H9 (cell line): ENCODE data around the gene PKP3. TPM values are rescaled to one million over a fixed set of nuclear protein-coding genes. Genes with fewer than 3 reads are reported as not detected.

Experiments used
- DNase-seq: peaks from one replicate; pipeline ENCODE4 v3.0.0-alpha.2; 2017
- H2AFZ ChIP-seq: one replicate; pipeline ENCODE4 v1.6.1; 2013; ENCODE audit warnings: mild to moderate bottlenecking, low read length, control low read depth, moderate library complexity
- H2AK5ac ChIP-seq: 2 replicates; pipeline ENCODE4 v1.6.1; 2013; ENCODE audit warnings: low read length, control low read depth, mixed read lengths; ENCODE audit not compliant: insufficient read length
- H2BK120ac ChIP-seq: one replicate; pipeline ENCODE4 v1.6.1; 2013; ENCODE audit warnings: low read depth, mild to moderate bottlenecking, low read length, control low read depth, inconsistent platforms; ENCODE audit not compliant: poor library complexity, severe bottlenecking
- H2BK12ac ChIP-seq: 2 replicates; pipeline ENCODE4 v1.6.1; 2013; ENCODE audit warnings: low read length, control low read depth, mixed read lengths, low read depth; ENCODE audit not compliant: insufficient read length
- H2BK15ac ChIP-seq: 2 replicates; pipeline ENCODE4 v1.6.1; 2013; ENCODE audit warnings: low read depth, low read length, control low read depth
- H2BK20ac ChIP-seq: one replicate; pipeline ENCODE4 v1.6.1; 2013; ENCODE audit warnings: low read depth, mild to moderate bottlenecking, low read length, control low read depth, inconsistent platforms; ENCODE audit not compliant: poor library complexity, severe bottlenecking
- H2BK5ac ChIP-seq: 2 replicates; pipeline ENCODE4 v1.6.1; 2013; ENCODE audit warnings: low read length, control low read depth, mixed read lengths; ENCODE audit not compliant: insufficient read length
- H3K14ac ChIP-seq: 2 replicates; pipeline ENCODE4 v1.6.1; 2013; ENCODE audit warnings: low read length, control low read depth; ENCODE audit not compliant: insufficient read depth
- H3K18ac ChIP-seq: 2 replicates; pipeline ENCODE4 v1.6.1; 2013; ENCODE audit warnings: low read depth, mild to moderate bottlenecking, mixed read lengths, low read length, control low read depth; ENCODE audit not compliant: insufficient read length
- H3K23ac ChIP-seq: 2 replicates; pipeline ENCODE4 v1.6.1; 2013; ENCODE audit warnings: low read length, control low read depth, mixed read lengths, low read depth; ENCODE audit not compliant: insufficient read length
- H3K23me2 ChIP-seq: 2 replicates; pipeline ENCODE4 v1.6.1; 2013; ENCODE audit warnings: low read depth, mild to moderate bottlenecking, mixed read lengths, low read length, control low read depth; ENCODE audit not compliant: insufficient read length, poor library complexity, severe bottlenecking
- H3K27ac ChIP-seq: 2 replicates; pipeline ENCODE4 v1.5.1; 2013; ENCODE audit warnings: low read length, control low read depth, mixed read lengths, low read depth; ENCODE audit not compliant: insufficient read length
- H3K27me3 ChIP-seq: 2 replicates; pipeline ENCODE4 v1.6.1; 2013; ENCODE audit warnings: low read length, control low read depth, inconsistent platforms; ENCODE audit not compliant: insufficient read depth
- H3K4ac ChIP-seq: 2 replicates; pipeline ENCODE4 v1.6.1; 2013; ENCODE audit warnings: low read depth, mild to moderate bottlenecking, control low read depth, inconsistent platforms, low read length, moderate library complexity
- H3K4me1 ChIP-seq: 2 replicates; pipeline ENCODE4 v1.6.1; 2013; ENCODE audit warnings: low read length, control low read depth, inconsistent platforms; ENCODE audit not compliant: insufficient read depth
- H3K4me2 ChIP-seq: 2 replicates; pipeline ENCODE4 v1.6.1; 2013; ENCODE audit warnings: low read length, control low read depth, mixed read lengths; ENCODE audit not compliant: insufficient read length, insufficient read depth
- H3K56ac ChIP-seq: 2 replicates; pipeline ENCODE4 v1.6.1; 2013; ENCODE audit warnings: low read depth, mild to moderate bottlenecking, mixed read lengths, low read length, control low read depth; ENCODE audit not compliant: insufficient read length
- H3K79me1 ChIP-seq: 2 replicates; pipeline ENCODE4 v1.6.1; 2013; ENCODE audit warnings: low read depth, mild to moderate bottlenecking, moderate library complexity, low read length, control low read depth, inconsistent platforms; ENCODE audit not compliant: insufficient read depth, poor library complexity, severe bottlenecking
- H3K79me2 ChIP-seq: 2 replicates; pipeline ENCODE4 v1.6.1; 2013; ENCODE audit warnings: low read length, control low read depth, inconsistent platforms; ENCODE audit not compliant: insufficient read depth
- H3K9ac ChIP-seq: 2 replicates; pipeline ENCODE4 v1.6.1; 2013; ENCODE audit warnings: low read length, control low read depth, mixed read lengths; ENCODE audit not compliant: insufficient read length; ENCODE audit errors: extremely low read depth
- H3K9me3 ChIP-seq: one replicate; pipeline ENCODE4 v1.6.1; 2013; ENCODE audit warnings: low read depth, low read length, inconsistent platforms; ENCODE audit not compliant: control insufficient read depth
- H3T11ph ChIP-seq: one replicate; pipeline ENCODE4 v1.6.1; 2013; ENCODE audit warnings: mild to moderate bottlenecking, low read length, control low read depth, inconsistent platforms
- H4K20me1 ChIP-seq: one replicate; pipeline ENCODE4 v1.6.1; 2013; ENCODE audit not compliant: control insufficient read depth, insufficient read length, insufficient read depth
- H4K5ac ChIP-seq: 2 replicates; pipeline ENCODE4 v1.6.1; 2013; ENCODE audit warnings: low read depth, mild to moderate bottlenecking, mixed read lengths, low read length, control low read depth; ENCODE audit not compliant: insufficient read length
- H4K8ac ChIP-seq: replicated peaks from 2 replicates; pipeline ENCODE4 v1.6.1; 2013; ENCODE audit warnings: low read length, control low read depth, mixed read lengths, low read depth; ENCODE audit not compliant: insufficient read length
- H4K91ac ChIP-seq: 2 replicates; pipeline ENCODE4 v1.6.1; 2013; ENCODE audit warnings: low read depth, mild to moderate bottlenecking, moderate library complexity, mixed read lengths, low read length, control low read depth; ENCODE audit not compliant: insufficient read length
- H3K27ac Mint-ChIP-seq, 3 experiments: 2 replicates in 2 of 3; 3 replicates in 1 of 3; pipeline ENCODE4 v1.8.0; 2020 to 2021; ENCODE audit warnings: mixed read lengths in 3 of 3, mild to moderate bottlenecking in 1 of 3, moderate library complexity in 1 of 3
- H3K27me3 Mint-ChIP-seq: 2 replicates; pipeline ENCODE4 v1.8.0; 2021; ENCODE audit warnings: low read depth, mild to moderate bottlenecking, moderate library complexity, mixed read lengths
- H3K36me3 Mint-ChIP-seq, 3 experiments: 2 replicates in 2 of 3; 3 replicates in 1 of 3; pipeline ENCODE4 v1.8.0; 2020 to 2021; ENCODE audit warnings: low read depth in 3 of 3, mixed read lengths in 3 of 3; ENCODE audit not compliant: insufficient read depth in 1 of 3
- H3K4me1 Mint-ChIP-seq, 2 experiments: 2 replicates each; pipeline ENCODE4 v1.8.0; 2020; ENCODE audit warnings: mixed read lengths in 2 of 2
- H3K4me3 Mint-ChIP-seq, 2 experiments: 2 replicates in 1 of 2; 3 replicates in 1 of 2; pipeline ENCODE4 v1.8.0; 2020 to 2021; ENCODE audit warnings: mild to moderate bottlenecking in 2 of 2, mixed read lengths in 2 of 2, moderate library complexity in 1 of 2
- H3K9me3 Mint-ChIP-seq, 2 experiments: 2 replicates in 1 of 2; 3 replicates in 1 of 2; pipeline ENCODE4 v1.8.0; 2020; ENCODE audit warnings: mild to moderate bottlenecking in 2 of 2, mixed read lengths in 2 of 2, moderate library complexity in 1 of 2
- WGBS: extraction: QIAGEN DNeasy Blood & Tissue Kit; methylation state at CpG from one replicate; pipeline ENCODE4 v1.1.7; 2013; ENCODE audit warnings: missing lambda C conversion rate, low lambda C conversion rate, mixed read lengths; ENCODE audit not compliant: insufficient read length; ENCODE audit errors: extremely low coverage; 5-methylcytosine and 5-hydroxymethylcytosine counted together
- total RNA-seq: library from RNA; stranded (reverse); gene quantifications from 2 replicates; pipeline ENCODE4 v1.2.1, GENCODE V29; 2021
- TF ChIP-seq, protein P1 (sequence below): fragments of 200-600 bp; sonication (generic); conservative IDR thresholded peaks from 3 replicates; pipeline ENCODE4 v1.8.0; 2021; ENCODE audit warnings: antibody characterized with exemption, mild to moderate bottlenecking

The PKP3 gene
- total RNA-seq, 1 experiment from 2014 or later = 41.7 TPM

DNA sequence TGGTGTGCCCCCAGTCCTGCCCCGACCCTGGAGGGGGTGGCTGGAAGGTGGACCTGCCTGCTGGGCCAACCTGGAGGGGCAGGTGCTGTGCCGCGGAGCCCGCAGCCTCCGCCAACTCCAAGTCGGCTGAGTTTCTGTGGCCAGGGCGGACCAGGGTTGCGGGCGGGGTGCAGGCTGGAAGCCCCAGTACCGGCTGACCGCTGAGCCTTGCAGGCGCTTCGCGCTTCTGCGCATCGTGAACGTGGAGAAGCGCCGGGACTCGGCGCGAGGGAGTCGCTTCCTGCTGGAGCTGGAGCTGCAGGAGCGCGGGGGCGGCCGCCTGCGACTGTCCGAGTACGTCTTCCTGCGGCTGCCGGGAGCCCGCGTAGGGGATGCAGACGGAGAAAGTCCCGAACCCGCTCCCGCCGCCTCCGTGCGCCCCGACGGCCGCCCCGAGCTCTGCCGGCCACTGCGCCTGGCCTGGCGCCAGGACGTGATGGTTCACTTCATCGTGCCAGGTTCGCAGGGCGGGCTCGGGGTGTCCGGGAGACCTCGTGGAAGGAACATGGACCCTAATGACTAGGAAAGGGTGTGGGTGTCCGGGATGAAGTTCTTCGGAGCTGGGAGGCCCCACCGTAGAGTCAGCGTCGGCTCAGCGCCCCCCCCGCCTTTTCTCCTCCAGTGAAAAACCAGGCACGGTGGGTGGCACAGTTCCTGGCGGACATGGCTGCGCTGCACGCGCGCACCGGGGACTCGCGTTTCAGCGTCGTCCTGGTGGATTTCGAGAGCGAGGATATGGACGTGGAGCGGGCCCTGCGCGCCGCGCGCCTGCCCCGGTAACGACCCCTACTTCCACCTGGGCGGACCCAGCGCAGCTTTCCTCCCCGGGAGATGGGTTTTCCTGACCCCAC is 14.6 kb upstream of the PKP3 start:
- Mint-ChIP-seq H3K4me3 (no peak overlapping the region), H3K9me3 (no peaks in the 10 kb centered on the region; a peak in 2 of 5 replicates), H3K36me3 (peaks cover 24 to 47% (median 34%) of the 10 kb centered on the region in 3 experiments), H3K4me1 (peaks cover 0 to 3% of the 10 kb centered on the region in 2 experiments; a peak in 1 of 4 replicates), H3K27me3 (no peaks in the 10 kb centered on the region), H3K27ac (no peak overlapping the region)
- Histone ChIP-seq H3K79me1 (no peaks in the 10 kb centered on the region), H3K23me2 (no peaks in the 10 kb centered on the region), H2BK15ac (no peak overlapping the region), H3K4ac (no peak overlapping the region), H4K5ac (no peak overlapping the region), H4K8ac (no peak overlapping the region), H4K20me1 (no peaks in the 10 kb centered on the region), H2BK5ac (no peak overlapping the region), H3K18ac (no peak overlapping the region), H4K91ac (no peak overlapping the region), H2AFZ (no peak overlapping the region), H3K9ac (no peak overlapping the region), H3K9me3 (no peaks in the 10 kb centered on the region), H2BK12ac (no peak overlapping the region), H2AK5ac (no peak overlapping the region), H3K14ac (no peak overlapping the region), H3K79me2 (no peaks in the 10 kb centered on the region), H3K23ac (no peak overlapping the region), H3K4me2 (no peak overlapping the region), H3K27me3 (no peaks in the 10 kb centered on the region), H3T11ph (no peak overlapping the region), H3K27ac (no peak overlapping the region), H2BK20ac (no peak overlapping the region), H3K4me1 (no peaks in the 10 kb centered on the region), H2BK120ac (no peak overlapping the region), H3K56ac (no peak overlapping the region)
- TF ChIP-seq, protein P1, sequence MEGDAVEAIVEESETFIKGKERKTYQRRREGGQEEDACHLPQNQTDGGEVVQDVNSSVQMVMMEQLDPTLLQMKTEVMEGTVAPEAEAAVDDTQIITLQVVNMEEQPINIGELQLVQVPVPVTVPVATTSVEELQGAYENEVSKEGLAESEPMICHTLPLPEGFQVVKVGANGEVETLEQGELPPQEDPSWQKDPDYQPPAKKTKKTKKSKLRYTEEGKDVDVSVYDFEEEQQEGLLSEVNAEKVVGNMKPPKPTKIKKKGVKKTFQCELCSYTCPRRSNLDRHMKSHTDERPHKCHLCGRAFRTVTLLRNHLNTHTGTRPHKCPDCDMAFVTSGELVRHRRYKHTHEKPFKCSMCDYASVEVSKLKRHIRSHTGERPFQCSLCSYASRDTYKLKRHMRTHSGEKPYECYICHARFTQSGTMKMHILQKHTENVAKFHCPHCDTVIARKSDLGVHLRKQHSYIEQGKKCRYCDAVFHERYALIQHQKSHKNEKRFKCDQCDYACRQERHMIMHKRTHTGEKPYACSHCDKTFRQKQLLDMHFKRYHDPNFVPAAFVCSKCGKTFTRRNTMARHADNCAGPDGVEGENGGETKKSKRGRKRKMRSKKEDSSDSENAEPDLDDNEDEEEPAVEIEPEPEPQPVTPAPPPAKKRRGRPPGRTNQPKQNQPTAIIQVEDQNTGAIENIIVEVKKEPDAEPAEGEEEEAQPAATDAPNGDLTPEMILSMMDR = no peak
- no peak for DNase-seq
- no CpG with 5 or more reads among the region's 87 CpGs for WGBS
